GM21619 (cell line): Measurements from ENCODE around the gene PUS7L.
"Not testable (repeated sequence)": the region's sequence is repeated elsewhere in the genome, so short reads cannot be mapped to it uniquely, and the experiment has no call there.

Experiments
- ATAC-seq: cut with Tn5 transposase; IDR thresholded peaks from one replicate; pipeline ENCODE4 v1.9.1; 2021; ENCODE audit not compliant: unreplicated experiment

The PUS7L gene

GRCh38 chr12:43758728-43759563, at the start of gene PUS7L, which contains the start of gene IRAK4:
TSS of gene PUS7L (minus strand) at chr12:43758790. CDS start at chr12:43755245, 3,545 bp downstream.
TSS of gene IRAK4 (plus strand) at chr12:43758951. CDS start at chr12:43768112, 9,161 bp downstream.
- ATAC-seq = peak; percentile 95

GRCh38 chr12:43807386-43807785, 48.8 kb upstream of the PUS7L start:
- ATAC-seq = no peak

GRCh38 chr12:43806737-43807072, 48.1 kb upstream of the PUS7L start:
- no peak for ATAC-seq

GRCh38 chr12:43805860-43806736, 47.5 kb upstream of the PUS7L start, which contains the start of gene TWF1:
TSS of gene TWF1 (minus strand) at chr12:43806317. CDS start at chr12:43806245, 72 bp downstream.
- peak; percentile 92 for ATAC-seq

- no peak for ATAC-seq
Observed at GRCh38 chr12:43805149-43805859, 46.7 kb upstream of the PUS7L start.

GRCh38 chr12:43797561-43798217, 39.1 kb upstream of the PUS7L start:
- ATAC-seq = no peak

GRCh38 chr12:43795716-43796280, 37.2 kb upstream of the PUS7L start:
- no peak for ATAC-seq

GRCh38 chr12:43789941-43790340, 31.4 kb upstream of the PUS7L start:
- ATAC-seq = peak; percentile 46

- ATAC-seq = no peak
Observed at GRCh38 chr12:43786899-43787693, 28.5 kb upstream of the PUS7L start.

- no peak for ATAC-seq
Observed at GRCh38 chr12:43776498-43776897, 17.9 kb upstream of the PUS7L start.

GRCh38 chr12:43766291-43766690, 7.7 kb upstream of the PUS7L start:
- ATAC-seq = no peak

GRCh38 chr12:43764528-43764927, 5.9 kb upstream of the PUS7L start:
- ATAC-seq = no peak

- ATAC-seq = no peak
Observed at GRCh38 chr12:43763769-43764168, 5.2 kb upstream of the PUS7L start.

GRCh38 chr12:43762596-43762995, 4.0 kb upstream of the PUS7L start:
- ATAC-seq = no peak

GRCh38 chr12:43761500-43761899, 2.9 kb upstream of the PUS7L start:
- no peak for ATAC-seq

- ATAC-seq = no peak
Observed at GRCh38 chr12:43760396-43760795, 1.8 kb upstream of the PUS7L start.

- ATAC-seq = no peak
Observed at GRCh38 chr12:43758247-43758727, 303 bp downstream of the PUS7L start.

- ATAC-seq = no peak
Observed at GRCh38 chr12:43754015-43754414, 4.6 kb downstream of the PUS7L start.

GRCh38 chr12:43751360-43751759, 7.2 kb downstream of the PUS7L start:
- not testable (repeated sequence) for ATAC-seq
